PC-3 (cell line): Measurements from ENCODE around the gene THRA. TPM values are rescaled to one million over a fixed set of nuclear protein-coding genes. Genes with fewer than 3 reads are reported as not detected.

Experiments
- ATAC-seq: fragments of 200-7000 bp; cut with Tn5 transposase; 2 replicates; pipeline ENCODE4 v1.9.1; 2020; ENCODE audit warnings: mild to moderate bottlenecking, moderate library complexity
- BruUV-seq: library from RNA; stranded (reverse); fragments of 400-500 nt; replicated peaks from 2 replicates; lab custom pipeline; 2021; lab: Mats Ljungman, UMichigan
- CTCF ChIA-PET: fragments of 300-600 bp; sonication (Branson Sonifier 250); formaldehyde crosslinking; loops from one replicate; lab custom pipeline; 2022; ENCODE audit warnings: antibody characterized with exemption; lab: Charles Lee
- POLR2A ChIA-PET: fragments of 300-600 bp; sonication (Branson Sonifier 250); formaldehyde crosslinking; loops from one replicate; lab custom pipeline; 2022; ENCODE audit warnings: antibody characterized with exemption; ENCODE audit not compliant: unreplicated experiment; lab: Charles Lee
- DNase-seq: peaks from one replicate; pipeline ENCODE4 v3.0.0-alpha.2; 2015
- H2AFZ ChIP-seq: fragments of 300-600 bp; sonication (generic); 2 replicates; pipeline ENCODE4 v1.6.0; 2016; ENCODE audit warnings: antibody characterized with exemption, low read length
- H3F3A ChIP-seq: fragments of 300-600 bp; sonication (generic); one replicate; pipeline ENCODE4 v1.6.0; 2017; ENCODE audit warnings: antibody characterized with exemption, low read length, control low read depth, mild to moderate bottlenecking; ENCODE audit not compliant: unreplicated experiment
- H3K27ac ChIP-seq: fragments of 300-600 bp; sonication (generic); 2 replicates; pipeline ENCODE4 v1.5.1; 2016; ENCODE audit warnings: mild to moderate bottlenecking, low read length
- H3K27me3 ChIP-seq: fragments of 300-600 bp; sonication (generic); 2 replicates; pipeline ENCODE4 v1.6.1; 2016; ENCODE audit warnings: low read length, mixed read lengths
- H3K36me3 ChIP-seq: fragments of 300-600 bp; sonication (generic); 2 replicates; pipeline ENCODE4 v1.6.1; 2016; ENCODE audit warnings: low read depth, mixed run types, low read length, mixed read lengths
- H3K4me1 ChIP-seq: fragments of 300-600 bp; sonication (generic); 2 replicates; pipeline ENCODE4 v1.5.1; 2016; ENCODE audit warnings: low read length; ENCODE audit not compliant: insufficient read depth
- H3K4me2 ChIP-seq: fragments of 300-600 bp; sonication (generic); 2 replicates; pipeline ENCODE4 v1.6.0; 2016; ENCODE audit warnings: low read length
- H3K4me3 ChIP-seq: fragments of 300-600 bp; sonication (generic); 2 replicates; pipeline ENCODE4 v1.5.1; 2016; ENCODE audit warnings: mild to moderate bottlenecking, low read length, mixed read lengths
- H3K79me2 ChIP-seq: fragments of 300-600 bp; sonication (generic); 2 replicates; pipeline ENCODE4 v1.6.1; 2017; ENCODE audit warnings: low read length, mixed read lengths
- H3K9ac ChIP-seq: fragments of 300-600 bp; sonication (generic); 2 replicates; pipeline ENCODE4 v1.6.0; 2016; ENCODE audit warnings: mild to moderate bottlenecking, low read length
- H3K9me2 ChIP-seq: fragments of 300-600 bp; sonication (generic); replicated peaks from 2 replicates; pipeline ENCODE4 v1.6.1; 2016; ENCODE audit warnings: mixed run types, low read length, mixed read lengths
- H3K9me3 ChIP-seq: fragments of 300-600 bp; sonication (generic); 2 replicates; pipeline ENCODE4 v1.6.1; 2016; ENCODE audit warnings: low read length, mixed read lengths
- H4K20me1 ChIP-seq: fragments of 300-600 bp; sonication (generic); 2 replicates; pipeline ENCODE4 v1.6.1; 2016; ENCODE audit warnings: low read length, mixed read lengths
- CTCF ChIP-seq: fragments of 300-600 bp; sonication (generic); conservative IDR thresholded peaks from 2 replicates; pipeline ENCODE4 v1.5.1; 2017; ENCODE audit warnings: antibody characterized with exemption, low read depth, mild to moderate bottlenecking, low read length
- EZH2 ChIP-seq: fragments of 300-600 bp; sonication (generic); IDR thresholded peaks from one replicate; pipeline ENCODE4 v1.6.1; 2017; ENCODE audit warnings: antibody characterized with exemption, mild to moderate bottlenecking, low read length; ENCODE audit not compliant: unreplicated experiment
- EZH2phosphoT487 ChIP-seq: fragments of 300-600 bp; sonication (generic); IDR thresholded peaks from 2 replicates; pipeline ENCODE4 v1.6.1; 2018; ENCODE audit warnings: mild to moderate bottlenecking, antibody characterized with exemption, low read length, borderline replicate concordance
- intact Hi-C: fragments of 100-400 bp; cut with micrococcal nuclease; formaldehyde crosslinking; loops from 2 replicates; pipeline ENCODE4 v1.9.0; 2023
- total RNA-seq: library from RNA; depleted of rRNA; stranded (reverse); fragments of >200 nt; gene quantifications from 2 replicates; pipeline ENCODE4 v1.2.3, GENCODE V29; 2014

THRA gene
- total RNA-seq, 1 experiment from 2014 or later, result 6.6 TPM

GRCh38 chr17:40058865-40059264 lies 3.9 kb upstream of the THRA start:
- Histone ChIP-seq H3F3A (no peaks in the 10 kb centered on the region), H2AFZ (no peak overlapping the region), H3K9me2 (no peaks in the 10 kb centered on the region), H3K27ac (no peak overlapping the region), H3K4me3 (no peak overlapping the region), H4K20me1 (no peaks in the 10 kb centered on the region), H3K4me2 (no peak overlapping the region), H3K79me2 (peaks cover 3% of the 10 kb centered on the region; the same call in 1 of the 2 replicates), H3K4me1 (peaks cover 5% of the 10 kb centered on the region; the same call in 1 of the 2 replicates), H3K27me3 (no peaks in the 10 kb centered on the region), H3K9ac (no peak overlapping the region), H3K9me3 (no peaks in the 10 kb centered on the region), H3K36me3 (no peaks in the 10 kb centered on the region)
- BruUV-seq, result no TSS peak
- ChIA-PET POLR2A (no interaction called here), CTCF (no interaction called here)
- no peak for DNase-seq
- intact Hi-C loops, result no loop called here
- TF ChIP-seq EZH2, result no peak
- no peak for TF ChIP-seq EZH2phosphoT487
- no peak for TF ChIP-seq CTCF
- no peak for ATAC-seq

- ChIA-PET CTCF (interaction anchor here (0.6 kb wide), 1 partner anchor 51 kb away, joined by 10 read pairs; no protein-coding TSS in a partner anchor), POLR2A (no interaction called here)
- TF ChIP-seq CTCF (no peak), EZH2 (no peak), EZH2phosphoT487 (no peak)
- BruUV-seq, result no TSS peak
- Histone ChIP-seq H3K36me3 (no peaks in the 10 kb centered on the region), H3K4me1 (peaks cover 5% of the 10 kb centered on the region; the same call in 1 of the 2 replicates), H3K9ac (no peak overlapping the region), H3K4me2 (no peak overlapping the region), H3K27me3 (no peaks in the 10 kb centered on the region), H4K20me1 (no peaks in the 10 kb centered on the region), H3F3A (no peaks in the 10 kb centered on the region), H3K9me3 (no peaks in the 10 kb centered on the region), H2AFZ (no peak overlapping the region), H3K4me3 (no peak overlapping the region), H3K9me2 (no peaks in the 10 kb centered on the region), H3K27ac (no peak overlapping the region), H3K79me2 (no peaks in the 10 kb centered on the region)
- ATAC-seq (no peak), DNase-seq (no peak)
- intact Hi-C loops, result no loop called here
These were observed 2.9 kb upstream of the THRA start for GRCh38 chr17:40059729-40060475.
